Uterine smooth muscle cell (primary cell): ENCODE results near the gene AMZ1. TPM values are rescaled to one million over a fixed set of nuclear protein-coding genes. Genes with fewer than 3 reads are reported as not detected.

Source experiments
- total RNA-seq: library from RNA; depleted of rRNA; stranded (reverse); fragments of >200 nt; gene quantifications from 2 replicates; pipeline ENCODE4 v1.2.3, GENCODE V29; 2014

AMZ1 gene, protein sequence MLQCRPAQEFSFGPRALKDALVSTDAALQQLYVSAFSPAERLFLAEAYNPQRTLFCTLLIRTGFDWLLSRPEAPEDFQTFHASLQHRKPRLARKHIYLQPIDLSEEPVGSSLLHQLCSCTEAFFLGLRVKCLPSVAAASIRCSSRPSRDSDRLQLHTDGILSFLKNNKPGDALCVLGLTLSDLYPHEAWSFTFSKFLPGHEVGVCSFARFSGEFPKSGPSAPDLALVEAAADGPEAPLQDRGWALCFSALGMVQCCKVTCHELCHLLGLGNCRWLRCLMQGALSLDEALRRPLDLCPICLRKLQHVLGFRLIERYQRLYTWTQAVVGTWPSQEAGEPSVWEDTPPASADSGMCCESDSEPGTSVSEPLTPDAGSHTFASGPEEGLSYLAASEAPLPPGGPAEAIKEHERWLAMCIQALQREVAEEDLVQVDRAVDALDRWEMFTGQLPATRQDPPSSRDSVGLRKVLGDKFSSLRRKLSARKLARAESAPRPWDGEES
- total RNA-seq: 0.22 and 0.62 TPM in 2 replicates

DNA sequence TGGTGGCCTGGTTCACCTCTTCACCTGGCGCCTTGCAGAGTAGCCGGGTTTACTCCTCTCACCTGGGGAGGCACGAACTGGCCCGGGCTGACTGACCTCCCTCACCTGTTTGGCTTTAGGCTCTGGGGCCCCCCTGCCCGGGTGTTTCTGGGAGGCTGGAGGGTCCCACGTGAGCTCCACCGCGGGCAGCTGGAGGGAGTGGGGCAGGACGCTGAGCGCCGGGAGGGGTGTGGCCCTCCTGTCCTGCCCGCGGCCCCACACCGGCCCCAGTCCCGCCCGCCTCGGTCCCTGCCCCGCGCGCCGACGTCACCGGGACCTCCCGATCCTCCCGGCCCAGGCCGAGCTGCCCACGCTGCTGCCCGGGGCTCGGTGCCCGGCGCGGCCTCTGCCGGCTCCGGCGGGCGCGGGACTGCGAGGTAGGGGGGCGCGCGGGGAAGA lies at the start of gene AMZ1:
Gene AMZ1, plus strand, starts transcription at position 322 of the 438 bp plus-strand sequence. CDS start 12,250 bp downstream, outside the sequence.

Other genes starting within 250 kb of the AMZ1 start
- gene GRIFIN, start 211.8 kb upstream of the AMZ1 start, total RNA-seq: not detected in 2 replicates
- 4.4 and 6.1 TPM in 2 replicates for gene LFNG, start 168.4 kb upstream of the AMZ1 start, total RNA-seq
- gene BRAT1, start 132.7 kb upstream of the AMZ1 start, total RNA-seq: 31.1 and 32.4 TPM in 2 replicates
- gene IQCE, start 129.2 kb upstream of the AMZ1 start, total RNA-seq: 12.0 and 12.9 TPM in 2 replicates
- 36.5 and 45.0 TPM in 2 replicates for gene TTYH3, start 56.2 kb upstream of the AMZ1 start, total RNA-seq
- 41.4 and 48.0 TPM in 2 replicates for gene GNA12, start 156.1 kb downstream of the AMZ1 start, total RNA-seq